Spleen (tissue), 7 donors: ENCODE data around the gene MPV17L2.

Experiments
- CTCF ChIP-seq, 11 experiments: fragments of 200-600 bp in 7 of 11; fragments of 450-650 bp in 4 of 11; sonication (generic) in 4 of 11; IDR thresholded peaks in 8 of 11; conservative IDR thresholded peaks in 3 of 11; 1 replicate in 7 of 11; 2 replicates in 4 of 11; pipeline versions ENCODE4 v1.4.0 to v1.8.0; 2016 to 2021; ENCODE audit warnings: antibody characterized with exemption in 11 of 11, inconsistent platforms in 4 of 11, mild to moderate bottlenecking in 1 of 11
- POLR2A ChIP-seq, 3 donors: fragments of 450-650 bp; IDR thresholded peaks; one replicate each; pipeline ENCODE4 v1.5.1; 2017; ENCODE audit warnings: antibody characterized with exemption in 3 of 3, mild to moderate bottlenecking in 1 of 3
- POLR2AphosphoS5 ChIP-seq, 3 donors: sonication (generic); formaldehyde crosslinking; IDR thresholded peaks; one replicate each; pipeline ENCODE4 v1.5.1; 2017; ENCODE audit warnings: antibody characterized with exemption in 3 of 3
- donor health status: DM: no; HTN: no; CAD: no; lungs with moderate emphysema.
- donor health status: DM: no; HTN: no; CAD: no.
- donor health status: DM: no; HTN: no; CAD: no.

GRCh38 chr19:18219911-18220631, 27.1 kb downstream of the MPV17L2 start:
- TF ChIP-seq CTCF (IDR thresholded peaks at IDR 0.05 in 8 of 11, conservative IDR thresholded peaks at IDR 0.05 in 3 of 11) (no peak), POLR2A (IDR thresholded peaks at IDR 0.05) (no peak), POLR2AphosphoS5 (IDR thresholded peaks at IDR 0.05) (no peak)
